ENCODE data around the gene LIN37. TPM values are rescaled to one million over a fixed set of nuclear protein-coding genes. Genes with fewer than 3 reads are reported as not detected.

The LIN37 gene
- total RNA-seq, 1 experiment from 2014 or later = 12.4 TPM

DNA sequence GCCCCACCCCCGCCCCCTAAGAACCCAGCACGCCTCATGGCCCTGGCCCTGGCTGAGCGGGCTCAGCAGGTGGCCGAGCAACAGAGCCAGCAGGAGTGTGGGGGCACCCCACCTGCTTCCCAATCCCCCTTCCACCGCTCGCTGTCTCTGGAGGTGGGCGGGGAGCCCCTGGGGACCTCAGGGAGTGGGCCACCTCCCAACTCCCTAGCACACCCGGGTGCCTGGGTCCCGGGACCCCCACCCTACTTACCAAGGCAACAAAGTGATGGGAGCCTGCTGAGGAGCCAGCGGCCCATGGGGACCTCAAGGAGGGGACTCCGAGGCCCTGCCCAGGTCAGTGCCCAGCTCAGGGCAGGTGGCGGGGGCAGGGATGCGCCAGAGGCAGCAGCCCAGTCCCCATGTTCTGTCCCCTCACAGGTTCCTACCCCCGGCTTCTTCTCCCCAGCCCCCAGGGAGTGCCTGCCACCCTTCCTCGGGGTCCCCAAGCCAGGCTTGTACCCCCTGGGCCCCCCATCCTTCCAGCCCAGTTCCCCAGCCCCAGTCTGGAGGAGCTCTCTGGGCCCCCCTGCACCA, 38.9 kb downstream of the LIN37 start:
- Mint-ChIP-seq H3K9me3 (ENCODE audit: low read depth, unreplicated experiment) (no peaks in the 10 kb centered on the region), H3K36me3 (ENCODE audit: insufficient read depth, unreplicated experiment) (no peaks in the 10 kb centered on the region), H3K27ac (ENCODE audit: unreplicated experiment) (no peak overlapping the region), H3K4me3 (ENCODE audit: low read depth, unreplicated experiment) (no peak overlapping the region), H3K4me1 (ENCODE audit: low read depth, unreplicated experiment) (peaks cover 8% of the 10 kb centered on the region), H3K27me3 (ENCODE audit: unreplicated experiment) (no peaks in the 10 kb centered on the region)
- TF ChIP-seq, protein P1, sequence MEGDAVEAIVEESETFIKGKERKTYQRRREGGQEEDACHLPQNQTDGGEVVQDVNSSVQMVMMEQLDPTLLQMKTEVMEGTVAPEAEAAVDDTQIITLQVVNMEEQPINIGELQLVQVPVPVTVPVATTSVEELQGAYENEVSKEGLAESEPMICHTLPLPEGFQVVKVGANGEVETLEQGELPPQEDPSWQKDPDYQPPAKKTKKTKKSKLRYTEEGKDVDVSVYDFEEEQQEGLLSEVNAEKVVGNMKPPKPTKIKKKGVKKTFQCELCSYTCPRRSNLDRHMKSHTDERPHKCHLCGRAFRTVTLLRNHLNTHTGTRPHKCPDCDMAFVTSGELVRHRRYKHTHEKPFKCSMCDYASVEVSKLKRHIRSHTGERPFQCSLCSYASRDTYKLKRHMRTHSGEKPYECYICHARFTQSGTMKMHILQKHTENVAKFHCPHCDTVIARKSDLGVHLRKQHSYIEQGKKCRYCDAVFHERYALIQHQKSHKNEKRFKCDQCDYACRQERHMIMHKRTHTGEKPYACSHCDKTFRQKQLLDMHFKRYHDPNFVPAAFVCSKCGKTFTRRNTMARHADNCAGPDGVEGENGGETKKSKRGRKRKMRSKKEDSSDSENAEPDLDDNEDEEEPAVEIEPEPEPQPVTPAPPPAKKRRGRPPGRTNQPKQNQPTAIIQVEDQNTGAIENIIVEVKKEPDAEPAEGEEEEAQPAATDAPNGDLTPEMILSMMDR (IDR thresholded peaks at IDR 0.05; ENCODE audit: unreplicated experiment) = no peak
- intact Hi-C loops (cut with micrococcal nuclease; ENCODE audit: unreplicated experiment) = no loop called here
- no TSS peak for BruUV-seq (replicated peaks)
- CTCF ChIA-PET = interaction anchor here (0.7 kb wide), 2 partner anchors 66 to 1760 kb away, joined by 3 to 7 read pairs; no protein-coding TSS in a partner anchor
- no peak for DNase-seq

DNA sequence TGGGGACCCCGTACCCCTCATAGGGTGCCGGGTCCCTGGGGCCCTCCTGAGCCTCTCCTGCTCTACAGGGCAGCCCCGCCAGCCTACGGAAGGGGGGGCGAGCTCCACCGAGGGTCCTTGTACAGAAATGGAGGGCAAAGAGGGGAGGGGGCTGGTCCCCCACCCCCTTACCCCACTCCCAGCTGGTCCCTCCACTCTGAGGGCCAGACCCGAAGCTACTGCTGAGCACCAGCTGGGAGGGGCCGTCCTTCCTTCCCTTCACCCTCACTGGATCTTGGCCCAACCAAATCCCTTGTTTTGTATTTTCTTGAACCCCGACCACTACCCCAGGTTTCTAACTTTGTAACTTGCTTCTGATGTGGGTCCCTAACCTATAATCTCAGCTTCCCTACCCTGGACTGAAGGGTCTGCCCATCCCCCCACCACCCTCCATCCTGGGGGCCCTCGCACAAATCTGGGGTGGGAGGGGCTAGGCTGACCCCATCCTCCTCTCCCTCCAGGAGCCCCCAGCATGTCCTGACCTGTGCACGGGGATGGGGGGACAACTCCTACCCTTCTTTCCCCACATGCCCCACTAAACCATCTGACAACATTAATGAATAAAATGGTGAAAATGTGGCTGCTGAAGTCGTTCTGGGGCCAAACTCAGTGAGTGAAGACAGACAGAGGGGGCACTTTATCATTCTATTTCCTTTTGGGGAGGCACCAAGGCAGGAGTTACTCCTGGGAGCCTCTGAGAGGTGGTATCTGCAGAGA, 40.0 kb downstream of the LIN37 start:
- CTCF ChIA-PET = no interaction called here
- TF ChIP-seq, protein P1 (IDR thresholded peaks at IDR 0.05; ENCODE audit: unreplicated experiment) = no peak
- Mint-ChIP-seq H3K36me3 (ENCODE audit: insufficient read depth, unreplicated experiment) (no peaks in the 10 kb centered on the region), H3K27me3 (ENCODE audit: unreplicated experiment) (no peaks in the 10 kb centered on the region), H3K9me3 (ENCODE audit: low read depth, unreplicated experiment) (no peaks in the 10 kb centered on the region), H3K4me3 (ENCODE audit: low read depth, unreplicated experiment) (no peak overlapping the region), H3K27ac (ENCODE audit: unreplicated experiment) (no peak overlapping the region), H3K4me1 (ENCODE audit: low read depth, unreplicated experiment) (peaks cover 4% of the 10 kb centered on the region)
- DNase-seq = no peak
- intact Hi-C loops (cut with micrococcal nuclease; ENCODE audit: unreplicated experiment) = no loop called here
- BruUV-seq (replicated peaks) = no TSS peak

DNA sequence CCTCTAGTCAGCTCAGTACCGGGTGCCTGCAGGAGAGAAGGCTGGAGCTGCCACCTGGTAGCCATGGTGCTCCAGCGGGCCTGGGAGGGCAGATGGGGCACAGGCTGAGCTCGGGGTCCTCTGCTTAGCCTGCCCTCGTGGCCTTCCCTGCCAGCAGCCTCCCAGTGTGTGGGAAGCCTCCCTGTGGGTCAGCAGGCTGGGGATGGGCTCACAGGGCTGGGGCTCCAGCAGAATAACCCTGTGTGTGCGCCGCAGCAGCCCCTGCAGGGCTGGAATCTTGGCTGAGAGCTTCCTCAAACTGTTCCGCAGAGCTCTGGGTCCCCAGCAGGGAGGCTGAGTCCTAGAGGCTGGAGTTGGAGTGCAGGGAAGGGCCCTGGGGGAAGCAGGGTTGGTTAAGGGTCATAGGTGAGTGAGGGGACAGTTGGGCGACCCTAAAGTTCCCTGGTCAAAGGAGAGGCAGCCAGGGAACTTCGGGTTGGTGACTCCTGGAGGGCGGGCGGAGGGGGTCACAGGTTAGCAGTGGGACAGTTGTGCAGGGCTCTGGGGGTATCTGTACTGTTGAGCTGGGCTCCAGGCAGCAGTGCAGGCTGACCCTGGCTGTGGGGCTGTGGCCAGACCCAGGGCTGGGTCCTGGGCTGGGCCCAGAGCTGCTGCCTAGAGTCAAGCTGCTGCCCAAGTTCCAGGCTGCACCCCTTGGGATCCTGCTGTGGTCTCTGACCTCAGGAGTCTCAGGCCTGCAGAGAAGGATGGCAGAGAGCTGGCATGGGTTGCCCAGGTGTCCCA, 41.0 kb downstream of the LIN37 start:
- TF ChIP-seq, protein P1 (IDR thresholded peaks at IDR 0.05; ENCODE audit: unreplicated experiment) = no peak
- no peaks in the 10 kb centered on the region for H3K27me3 Mint-ChIP-seq (ENCODE audit: unreplicated experiment)
- intact Hi-C loops (cut with micrococcal nuclease; ENCODE audit: unreplicated experiment) = no loop called here
- no peaks in the 10 kb centered on the region for H3K36me3 Mint-ChIP-seq (ENCODE audit: insufficient read depth, unreplicated experiment)
- no peak overlapping the region for H3K4me3 Mint-ChIP-seq (ENCODE audit: low read depth, unreplicated experiment)
- H3K4me1 Mint-ChIP-seq (ENCODE audit: low read depth, unreplicated experiment) = peaks cover 8% of the 10 kb centered on the region
- no peaks in the 10 kb centered on the region for H3K9me3 Mint-ChIP-seq (ENCODE audit: low read depth, unreplicated experiment)
- no peak for DNase-seq
- CTCF ChIA-PET = interaction anchor here (0.6 to 1.1 kb wide), 2 partner anchors 30 to 137 kb away, joined by 4 to 9 read pairs; no protein-coding TSS in a partner anchor
- no TSS peak for BruUV-seq (replicated peaks)
- no peak overlapping the region for H3K27ac Mint-ChIP-seq (ENCODE audit: unreplicated experiment)

DNA sequence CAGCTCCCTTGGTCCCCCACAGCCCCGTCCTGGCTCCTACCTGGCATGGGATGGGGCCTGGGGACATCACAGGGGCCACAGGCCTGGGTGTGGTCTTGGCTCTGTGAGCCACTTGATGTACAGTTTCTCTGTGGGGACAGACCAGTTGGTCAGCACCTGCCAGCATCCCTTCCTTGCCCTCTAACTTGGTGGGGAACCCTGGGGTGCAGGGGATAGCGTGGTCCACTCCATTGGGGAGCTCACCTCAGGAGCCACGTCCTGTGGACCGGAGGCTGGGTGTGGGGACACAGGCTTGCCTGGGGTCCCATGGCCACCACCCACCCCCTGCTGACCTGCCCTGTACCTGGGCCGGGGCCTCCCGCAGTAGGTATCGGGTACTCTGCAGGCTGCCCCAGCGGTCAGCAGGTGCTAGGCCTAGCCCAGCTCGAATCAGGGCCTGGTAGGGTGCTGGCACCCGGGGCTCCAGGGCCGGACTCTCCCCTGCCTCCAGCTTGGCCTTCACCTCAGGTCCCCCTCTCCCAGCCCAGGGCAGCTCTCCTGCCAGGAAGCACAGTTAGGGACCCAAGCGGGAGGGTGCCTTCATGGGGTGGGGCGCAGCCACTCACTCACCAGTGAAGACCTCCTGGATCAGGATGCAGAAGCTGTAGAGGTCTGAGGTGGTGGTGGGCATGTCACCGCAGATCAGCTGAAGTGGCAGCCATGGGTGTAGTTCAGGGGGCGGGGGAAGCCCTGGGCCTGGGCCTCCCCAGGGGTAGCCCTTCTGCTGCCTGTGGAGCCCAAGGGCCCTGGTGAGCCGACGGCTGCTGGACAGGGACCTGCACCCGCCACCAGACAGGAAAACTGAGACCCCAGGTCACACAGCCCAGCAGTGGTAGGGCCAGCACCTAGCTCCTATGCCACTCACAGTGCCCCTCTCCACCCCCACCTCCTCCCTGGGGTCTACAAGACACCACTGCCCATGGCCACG, 41.9 kb downstream of the LIN37 start:
- DNase-seq = no peak
- no peak overlapping the region for H3K4me3 Mint-ChIP-seq (ENCODE audit: low read depth, unreplicated experiment)
- peaks cover 8% of the 10 kb centered on the region for H3K4me1 Mint-ChIP-seq (ENCODE audit: low read depth, unreplicated experiment)
- no peak overlapping the region for H3K27ac Mint-ChIP-seq (ENCODE audit: unreplicated experiment)
- H3K9me3 Mint-ChIP-seq (ENCODE audit: low read depth, unreplicated experiment) = no peaks in the 10 kb centered on the region
- H3K27me3 Mint-ChIP-seq (ENCODE audit: unreplicated experiment) = no peaks in the 10 kb centered on the region
- no peaks in the 10 kb centered on the region for H3K36me3 Mint-ChIP-seq (ENCODE audit: insufficient read depth, unreplicated experiment)
- TF ChIP-seq, protein P1 (IDR thresholded peaks at IDR 0.05; ENCODE audit: unreplicated experiment) = no peak
- intact Hi-C loops (cut with micrococcal nuclease; ENCODE audit: unreplicated experiment) = no loop called here
- BruUV-seq (replicated peaks) = no TSS peak
- CTCF ChIA-PET = interaction anchor here (0.5 to 1.1 kb wide), 2 partner anchors 16 to 29 kb away, joined by 3 to 9 read pairs; no protein-coding TSS in a partner anchor
